GM19467 (cell line): ENCODE measurements around the gene ADCY6.

Source experiments
- ATAC-seq: cut with Tn5 transposase; IDR thresholded peaks from one replicate; pipeline ENCODE4 v1.9.1; 2021; ENCODE audit warnings: mild to moderate bottlenecking, moderate library complexity; ENCODE audit not compliant: unreplicated experiment

The ADCY6 gene

GRCh38 chr12:48788854-48789775 lies at the start of gene ADCY6:
Gene ADCY6 (minus strand): TSS chr12:48789089. CDS start chr12:48783434, 5,655 bp downstream.
- ATAC-seq, result no peak

GRCh38 chr12:48838048-48838447 lies 49.2 kb upstream of the ADCY6 start:
- no peak for ATAC-seq

GRCh38 chr12:48832321-48833060 lies 43.6 kb upstream of the ADCY6 start:
- no peak for ATAC-seq

GRCh38 chr12:48831257-48831656 lies 42.4 kb upstream of the ADCY6 start:
- ATAC-seq, result no peak

DNA sequence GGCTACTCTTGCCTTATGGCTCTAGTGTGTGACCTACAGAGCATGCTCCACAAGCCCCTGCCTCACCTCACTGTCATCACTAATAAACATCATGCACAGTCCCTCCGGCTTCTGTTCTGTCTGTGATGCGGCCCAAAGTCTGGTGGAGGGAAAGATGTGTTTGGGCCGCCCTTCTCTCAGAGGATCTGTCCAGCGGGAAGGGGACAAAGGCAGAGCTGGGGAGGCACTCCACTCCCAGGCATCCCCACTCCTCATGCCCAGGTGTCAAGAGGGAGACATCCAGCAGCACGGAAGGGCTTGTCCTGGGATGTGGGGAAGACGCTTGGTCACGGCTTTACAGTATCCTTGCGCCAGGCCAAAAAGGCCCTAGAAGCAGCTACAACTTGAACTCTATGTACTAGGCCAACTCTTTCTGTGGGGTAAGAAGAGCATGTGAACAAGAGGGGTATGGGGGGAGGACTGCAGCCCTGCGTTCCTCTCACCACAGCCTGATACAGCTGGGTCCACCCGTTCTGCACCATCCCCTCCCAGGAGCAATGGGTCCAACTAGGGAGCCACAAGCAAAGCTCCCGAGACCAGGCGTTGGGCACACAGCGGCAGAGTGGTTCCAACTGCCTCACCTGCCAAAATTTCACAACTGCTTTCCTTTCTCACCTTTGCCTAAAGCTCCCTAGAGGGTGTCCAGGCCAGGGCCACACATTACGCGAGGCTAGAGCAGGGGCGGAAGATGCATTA lies 40.1 kb upstream of the ADCY6 start:
- ATAC-seq, result no peak

DNA sequence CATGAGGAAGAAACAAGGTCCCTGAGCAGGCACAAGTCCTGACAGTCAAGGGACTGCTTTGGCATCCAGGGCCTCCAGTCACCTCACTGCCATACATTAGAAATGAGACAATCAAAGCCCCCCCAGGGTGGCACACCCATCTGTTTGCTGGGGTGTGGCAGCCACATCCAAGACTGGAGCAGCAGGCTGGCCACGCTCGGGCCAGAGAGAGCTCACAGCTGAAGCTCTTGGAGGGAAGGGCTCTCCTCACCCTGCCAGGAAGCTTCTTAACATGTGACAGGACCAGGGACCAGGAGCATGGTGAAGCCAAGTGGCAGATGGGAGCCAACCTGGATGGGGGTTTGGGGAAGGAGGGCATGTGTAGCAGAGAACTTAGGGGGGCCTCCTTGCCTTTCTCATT lies 39.4 kb upstream of the ADCY6 start:
- ATAC-seq, result no peak

GRCh38 chr12:48827513-48828096 lies 38.7 kb upstream of the ADCY6 start:
- no peak for ATAC-seq

DNA sequence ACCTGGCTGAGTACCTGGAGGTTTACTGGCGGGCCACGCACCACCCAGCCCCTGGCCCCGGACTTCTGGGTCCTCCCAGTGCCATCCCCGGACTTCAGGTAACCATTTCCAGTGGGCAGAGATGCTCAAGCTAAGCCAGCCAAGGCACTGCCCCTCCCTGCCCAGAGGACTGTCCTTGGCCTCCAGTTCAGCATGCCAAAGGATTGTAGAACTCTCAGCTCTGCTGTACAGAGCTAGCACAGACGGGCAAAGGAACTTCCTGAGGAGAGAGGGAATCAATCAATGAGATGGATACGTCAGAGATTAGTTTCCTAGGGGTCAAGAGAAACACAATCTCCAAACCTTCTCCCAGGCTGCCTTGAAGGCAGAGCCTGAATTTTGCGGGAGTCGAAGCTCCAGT lies 38.1 kb upstream of the ADCY6 start:
- ATAC-seq, result no peak

DNA sequence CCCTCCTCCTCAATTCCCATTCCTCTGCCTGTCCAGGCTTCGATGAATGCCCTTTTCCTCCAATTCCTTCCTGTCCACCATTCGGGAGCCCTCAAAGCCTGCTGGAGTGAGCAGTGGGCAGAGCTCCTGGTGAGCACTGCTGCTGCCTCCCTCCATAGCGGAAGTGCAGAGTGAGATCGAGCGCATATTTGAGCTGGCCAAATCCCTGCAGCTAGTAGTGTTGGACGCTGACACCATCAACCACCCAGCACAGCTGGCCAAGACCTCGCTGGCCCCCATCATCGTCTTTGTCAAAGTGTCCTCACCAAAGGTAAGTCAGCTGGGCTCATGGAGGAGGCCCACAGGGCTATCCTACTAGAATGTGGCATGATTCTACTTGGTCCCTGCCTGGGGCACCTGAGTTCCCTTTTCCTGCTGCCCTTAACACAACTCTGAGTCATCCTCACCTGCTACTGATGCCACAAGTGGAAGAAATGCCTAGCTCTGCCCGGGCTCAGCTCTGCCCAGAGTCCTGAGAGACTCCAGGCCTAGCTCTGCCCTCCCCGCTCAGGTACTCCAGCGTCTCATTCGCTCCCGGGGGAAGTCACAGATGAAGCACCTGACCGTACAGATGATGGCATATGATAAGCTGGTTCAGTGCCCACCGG lies 37.4 kb upstream of the ADCY6 start:
- ATAC-seq, result no peak

DNA sequence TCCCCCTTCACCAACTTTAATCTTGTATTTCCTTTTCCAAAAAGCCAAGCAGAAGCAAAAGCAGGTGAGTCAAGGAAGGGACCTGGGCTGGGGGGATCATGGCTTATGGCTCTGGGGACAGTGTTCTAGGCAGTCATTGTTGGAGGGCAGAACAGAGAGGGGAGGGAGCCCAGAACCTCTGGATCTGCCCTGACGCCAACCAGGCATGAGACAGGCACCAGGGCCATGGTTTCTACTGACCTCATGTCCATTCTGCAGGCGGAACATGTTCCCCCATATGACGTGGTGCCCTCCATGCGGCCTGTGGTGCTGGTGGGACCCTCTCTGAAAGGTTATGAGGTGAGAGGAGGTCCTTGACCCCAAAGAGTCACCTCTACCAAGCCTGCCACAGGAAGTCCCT lies 36.0 kb upstream of the ADCY6 start:
- no peak for ATAC-seq

DNA sequence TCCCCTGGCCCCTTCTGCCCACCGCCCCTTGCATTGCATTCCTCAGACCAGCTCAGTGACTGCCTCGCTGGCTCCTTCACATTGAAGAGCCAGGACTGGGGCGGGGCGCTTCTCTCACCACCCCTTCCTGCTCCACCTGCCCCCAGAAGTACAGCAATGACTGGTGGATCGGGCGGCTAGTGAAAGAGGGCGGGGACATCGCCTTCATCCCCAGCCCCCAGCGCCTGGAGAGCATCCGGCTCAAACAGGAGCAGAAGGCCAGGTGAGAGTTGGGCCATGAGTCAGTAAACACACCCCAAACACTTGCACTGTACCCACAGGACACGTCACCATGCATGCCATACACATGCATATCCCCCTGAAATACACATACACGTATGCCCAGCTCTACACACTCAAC lies 35.2 kb upstream of the ADCY6 start:
- no peak for ATAC-seq

DNA sequence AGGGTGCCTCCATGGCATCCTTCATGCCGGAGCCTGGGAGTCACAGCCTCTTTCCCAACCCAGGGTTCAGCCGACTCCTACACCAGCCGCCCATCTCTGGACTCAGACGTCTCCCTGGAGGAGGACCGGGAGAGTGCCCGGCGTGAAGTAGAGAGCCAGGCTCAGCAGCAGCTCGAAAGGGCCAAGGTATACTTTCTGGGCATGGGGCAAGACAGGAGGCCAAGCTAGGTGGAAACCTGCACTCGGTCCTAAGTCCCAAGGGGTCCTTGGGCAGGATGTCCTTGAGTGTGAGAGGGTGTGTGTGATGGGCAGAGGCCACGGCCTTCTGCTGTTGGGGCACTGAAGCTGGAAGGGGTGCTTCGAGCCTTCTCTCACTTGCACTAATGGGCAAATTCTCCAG lies 34.4 kb upstream of the ADCY6 start:
- no peak for ATAC-seq

GRCh38 chr12:48822711-48823110 lies 33.8 kb upstream of the ADCY6 start:
- ATAC-seq, result no peak

DNA sequence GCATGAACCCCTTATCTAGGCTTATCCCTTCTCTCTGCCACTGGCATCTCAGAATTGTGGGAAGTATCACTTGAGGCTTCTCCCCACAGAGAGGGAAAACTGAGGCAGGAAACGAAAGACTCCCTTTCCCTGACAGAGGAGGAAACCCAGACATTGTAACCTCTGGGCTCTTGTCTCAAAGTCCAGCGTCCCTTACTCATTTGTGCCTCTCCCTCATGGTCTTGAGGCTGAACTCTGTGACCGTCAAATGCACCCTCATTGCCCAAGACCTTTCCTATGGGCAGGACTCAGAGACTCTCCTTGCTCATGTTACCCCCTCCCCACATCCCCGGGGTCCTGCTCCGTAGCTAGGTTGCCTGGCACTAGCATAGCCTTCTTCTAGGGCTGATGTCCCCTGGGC lies 33.2 kb upstream of the ADCY6 start:
- no peak for ATAC-seq

GRCh38 chr12:48819986-48820725 lies 31.3 kb upstream of the ADCY6 start:
- ATAC-seq, result no peak

DNA sequence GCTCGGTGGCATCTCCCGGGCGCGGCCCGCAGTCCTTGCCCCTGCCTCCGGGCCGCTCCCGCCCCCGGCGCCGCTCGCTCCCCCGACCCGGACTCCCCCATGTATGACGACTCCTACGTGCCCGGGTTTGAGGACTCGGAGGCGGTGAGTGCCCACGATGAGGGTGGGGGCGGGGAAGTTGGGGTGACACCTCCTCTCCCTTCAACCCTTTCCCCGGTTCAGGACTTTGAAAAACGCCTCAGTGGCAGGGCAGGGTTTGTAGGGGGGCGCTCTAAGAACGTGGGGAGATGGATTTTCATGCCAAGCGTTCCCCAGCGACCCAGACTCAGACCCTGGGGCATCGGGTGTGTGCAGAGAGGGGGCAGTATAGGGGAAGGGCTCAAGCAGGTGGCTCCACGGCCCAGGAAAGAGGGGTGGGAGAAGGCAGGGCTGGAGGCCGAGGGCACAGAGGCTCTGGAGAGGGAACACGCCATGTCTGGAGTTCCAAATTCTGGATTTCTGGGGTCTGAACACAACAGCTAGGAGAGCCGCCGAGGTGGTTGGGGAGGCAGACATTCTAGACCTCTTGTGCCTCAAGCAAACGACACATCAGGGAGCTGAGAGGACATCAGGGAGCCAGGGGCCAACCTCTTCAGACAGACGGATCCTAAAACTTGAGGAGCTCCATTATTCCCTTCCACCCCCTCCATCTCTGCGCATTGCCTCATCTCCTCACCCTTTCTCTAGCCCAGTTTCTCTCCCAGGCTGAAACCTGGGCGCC lies 30.1 kb upstream of the ADCY6 start:
- no peak for ATAC-seq

DNA sequence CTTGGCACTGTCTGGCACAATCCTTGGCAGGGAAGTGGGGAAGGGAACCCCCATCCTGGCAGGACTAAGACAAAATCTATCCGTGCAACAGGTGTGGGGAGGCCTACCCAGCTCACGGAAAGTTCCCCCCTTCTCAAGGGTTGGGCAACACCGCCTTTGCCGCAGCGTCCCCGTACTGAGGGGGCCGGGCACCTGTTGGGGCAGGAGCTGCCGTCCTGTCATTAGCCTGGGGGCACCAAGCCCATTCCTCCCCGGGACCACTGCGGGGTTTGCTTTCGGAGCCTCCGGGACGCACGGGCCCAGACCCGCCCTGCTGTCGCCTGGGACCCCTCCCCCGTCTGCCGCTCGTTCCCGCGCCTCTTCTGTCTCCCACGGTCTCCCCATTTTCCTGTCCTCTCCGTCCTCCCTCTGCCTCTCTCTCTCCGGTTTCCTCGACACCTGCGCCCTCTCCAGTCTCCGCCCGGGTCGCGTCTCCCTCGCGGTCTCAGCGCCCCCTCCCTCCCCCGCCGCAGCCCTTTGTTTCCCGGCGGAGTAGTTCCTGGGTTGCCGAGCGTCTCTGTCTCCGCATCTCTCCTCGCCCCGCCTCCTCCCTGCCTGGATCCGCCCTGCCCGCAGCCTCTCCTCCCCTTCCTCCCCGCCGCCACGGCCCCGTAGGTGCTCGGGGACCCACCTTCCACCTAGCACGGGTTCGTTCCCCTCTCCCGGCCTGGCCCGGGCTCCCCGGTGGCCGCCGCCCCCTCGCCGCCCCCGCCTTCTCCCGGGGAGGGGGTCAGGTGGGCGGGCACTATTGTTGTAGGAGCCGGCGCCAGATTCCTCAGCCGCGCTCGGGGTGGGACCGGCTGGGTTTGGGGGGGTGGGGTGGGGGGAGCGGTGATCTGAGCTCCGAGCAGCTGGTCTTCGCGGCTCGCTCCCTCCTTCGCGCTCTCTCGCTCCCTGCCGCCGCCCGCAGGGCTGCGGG lies 29.3 kb upstream of the ADCY6 start, which contains the start of gene CACNB3:
Gene CACNB3 (plus strand): TSS at position 624 of the 958 bp plus-strand sequence. CDS start 434 bp downstream, outside the sequence.
- ATAC-seq, result no peak
